Stimulated activated memory B cell treated with anti-CD40 and anti-IgM and Interleukin-4, amounts not matched to agents 10 μg/mL and 1 μg/mL and 100 μg/mL, for 72 hours (primary cell): ENCODE results near the gene PABPC1L.

ENCODE experiments used
- ATAC-seq: fragments of 150-1000 bp; cut with Tn5 transposase; 2 replicates; pipeline ENCODE4 v1.10.0; 2021
- H3K27ac Mint-ChIP-seq: one replicate; pipeline ENCODE4 v1.8.0; 2022; ENCODE audit warnings: mild to moderate bottlenecking, mixed read lengths
- H3K27me3 Mint-ChIP-seq: one replicate; pipeline ENCODE4 v1.8.0; 2022; ENCODE audit warnings: mixed read lengths
- H3K36me3 Mint-ChIP-seq: one replicate; pipeline ENCODE4 v1.8.0; 2022; ENCODE audit warnings: mixed read lengths
- H3K4me1 Mint-ChIP-seq: one replicate; pipeline ENCODE4 v1.8.0; 2022; ENCODE audit warnings: mixed read lengths
- H3K4me3 Mint-ChIP-seq: one replicate; pipeline ENCODE4 v1.8.0; 2022; ENCODE audit warnings: mild to moderate bottlenecking, moderate library complexity, mixed read lengths
- H3K9me3 Mint-ChIP-seq: one replicate; pipeline ENCODE4 v1.8.0; 2022; ENCODE audit warnings: mixed read lengths

Gene PABPC1L

GRCh38 chr20:44946271-44946852, 36.5 kb downstream of the PABPC1L start:
- no peak overlapping the region for H3K4me3 Mint-ChIP-seq
- no peaks in the 10 kb centered on the region for H3K9me3 Mint-ChIP-seq
- H3K36me3 Mint-ChIP-seq, result peaks cover 74% of the 10 kb centered on the region
- H3K27ac Mint-ChIP-seq, result no peak overlapping the region
- H3K4me1 Mint-ChIP-seq, result no peaks in the 10 kb centered on the region
- no peaks in the 10 kb centered on the region for H3K27me3 Mint-ChIP-seq
- no peak for ATAC-seq

- peaks cover 9% of the 10 kb centered on the region for H3K4me1 Mint-ChIP-seq
- H3K27me3 Mint-ChIP-seq, result no peaks in the 10 kb centered on the region
- H3K27ac Mint-ChIP-seq, result no peak overlapping the region
- peaks cover 74% of the 10 kb centered on the region for H3K36me3 Mint-ChIP-seq
- H3K4me3 Mint-ChIP-seq, result no peak overlapping the region
- H3K9me3 Mint-ChIP-seq, result no peaks in the 10 kb centered on the region
- ATAC-seq, result no peak
Observed at GRCh38 chr20:44948107-44948506, 38.2 kb downstream of the PABPC1L start.

- Mint-ChIP-seq H3K36me3 (peaks cover 76% of the 10 kb centered on the region), H3K9me3 (no peaks in the 10 kb centered on the region), H3K4me1 (peaks cover 13% of the 10 kb centered on the region), H3K27me3 (no peaks in the 10 kb centered on the region), H3K4me3 (no peak overlapping the region), H3K27ac (no peak overlapping the region)
- ATAC-seq, result no peak
Observed at GRCh38 chr20:44948513-44948912, 38.7 kb downstream of the PABPC1L start.

- ATAC-seq, result no peak
- H3K9me3 Mint-ChIP-seq, result no peaks in the 10 kb centered on the region
- peaks cover 77% of the 10 kb centered on the region for H3K36me3 Mint-ChIP-seq
- no peak overlapping the region for H3K4me3 Mint-ChIP-seq
- peaks cover 29% of the 10 kb centered on the region for H3K4me1 Mint-ChIP-seq
- H3K27ac Mint-ChIP-seq, result no peak overlapping the region
- no peaks in the 10 kb centered on the region for H3K27me3 Mint-ChIP-seq
Observed at GRCh38 chr20:44950368-44950767, 40.5 kb downstream of the PABPC1L start.

- Mint-ChIP-seq H3K9me3 (no peaks in the 10 kb centered on the region), H3K36me3 (peaks cover 74% of the 10 kb centered on the region), H3K4me3 (no peak overlapping the region), H3K27me3 (no peaks in the 10 kb centered on the region), H3K4me1 (peaks cover 47% of the 10 kb centered on the region), H3K27ac (peak overlapping the region; percentile 64)
- ATAC-seq, result no peak
Observed at GRCh38 chr20:44952731-44953130, 42.9 kb downstream of the PABPC1L start.

GRCh38 chr20:44954211-44954610, 44.4 kb downstream of the PABPC1L start:
- no peak overlapping the region for H3K4me3 Mint-ChIP-seq
- peaks cover 61% of the 10 kb centered on the region for H3K4me1 Mint-ChIP-seq
- ATAC-seq, result no peak
- no peaks in the 10 kb centered on the region for H3K27me3 Mint-ChIP-seq
- no peaks in the 10 kb centered on the region for H3K9me3 Mint-ChIP-seq
- peak overlapping the region; percentile 64 for H3K27ac Mint-ChIP-seq
- H3K36me3 Mint-ChIP-seq, result peaks cover 79% of the 10 kb centered on the region

GRCh38 chr20:44955270-44955669, 45.4 kb downstream of the PABPC1L start:
- peaks cover 68% of the 10 kb centered on the region for H3K36me3 Mint-ChIP-seq
- no peak for ATAC-seq
- H3K4me1 Mint-ChIP-seq, result peaks cover 69% of the 10 kb centered on the region

GRCh38 chr20:44956410-44956809, 46.5 kb downstream of the PABPC1L start:
- no peak for ATAC-seq
- no peaks in the 10 kb centered on the region for H3K27me3 Mint-ChIP-seq
- no peak overlapping the region for H3K4me3 Mint-ChIP-seq
- H3K36me3 Mint-ChIP-seq, result peaks cover 58% of the 10 kb centered on the region
- peak overlapping the region; percentile 64 for H3K27ac Mint-ChIP-seq
- no peaks in the 10 kb centered on the region for H3K9me3 Mint-ChIP-seq
- peaks cover 81% of the 10 kb centered on the region for H3K4me1 Mint-ChIP-seq

More at GRCh38 chr20:44955270-44955669, 45.4 kb downstream of the PABPC1L start:
- H3K27ac Mint-ChIP-seq, result peak overlapping the region; percentile 64
- H3K9me3 Mint-ChIP-seq, result no peaks in the 10 kb centered on the region
- H3K27me3 Mint-ChIP-seq, result no peaks in the 10 kb centered on the region
- H3K4me3 Mint-ChIP-seq, result no peak overlapping the region

- H3K27ac Mint-ChIP-seq, result peak overlapping the region; percentile 89
- peaks cover 77% of the 10 kb centered on the region for H3K4me1 Mint-ChIP-seq
- H3K27me3 Mint-ChIP-seq, result no peaks in the 10 kb centered on the region
- no peaks in the 10 kb centered on the region for H3K9me3 Mint-ChIP-seq
- H3K36me3 Mint-ChIP-seq, result peaks cover 39% of the 10 kb centered on the region
- peak overlapping the region; percentile 84 for H3K4me3 Mint-ChIP-seq
- ATAC-seq, result no peak
Observed at GRCh38 chr20:44958276-44958675, 48.4 kb downstream of the PABPC1L start.

- H3K4me1 Mint-ChIP-seq, result peaks cover 77% of the 10 kb centered on the region
- no peaks in the 10 kb centered on the region for H3K9me3 Mint-ChIP-seq
- H3K36me3 Mint-ChIP-seq, result peaks cover 30% of the 10 kb centered on the region
- H3K4me3 Mint-ChIP-seq, result peak overlapping the region; percentile 84
- ATAC-seq, result no peak
- no peaks in the 10 kb centered on the region for H3K27me3 Mint-ChIP-seq
- H3K27ac Mint-ChIP-seq, result peak overlapping the region; percentile 89
Observed at GRCh38 chr20:44959082-44959637, 49.3 kb downstream of the PABPC1L start.

GRCh38 chr20:44959638-44960102, 49.8 kb downstream of the PABPC1L start:
- Mint-ChIP-seq H3K4me1 (peaks cover 74% of the 10 kb centered on the region), H3K27ac (peak overlapping the region; percentile 89), H3K4me3 (peak overlapping the region; percentile 84), H3K27me3 (no peaks in the 10 kb centered on the region), H3K36me3 (peaks cover 27% of the 10 kb centered on the region), H3K9me3 (no peaks in the 10 kb centered on the region)
- peak; percentile 71 for ATAC-seq

GRCh38 chr20:44960103-44960852, 50.4 kb downstream of the PABPC1L start, which contains the start of gene TOMM34:
Gene TOMM34, minus strand, starts transcription at chr20:44960397. Its CDS starts 64 bp downstream, at chr20:44960333.
- peaks cover 70% of the 10 kb centered on the region for H3K4me1 Mint-ChIP-seq
- H3K27ac Mint-ChIP-seq, result peak within 1 kb of the TSS; percentile 89
- H3K4me3 Mint-ChIP-seq, result peak within 1 kb of the TSS; percentile 84
- no peaks in the 10 kb centered on the region for H3K27me3 Mint-ChIP-seq
- peak; percentile 98 for ATAC-seq
- H3K36me3 Mint-ChIP-seq, result peaks cover 21% of the 10 kb centered on the region
- no peaks in the 10 kb centered on the region for H3K9me3 Mint-ChIP-seq

- peaks cover 67% of the 10 kb centered on the region for H3K4me1 Mint-ChIP-seq
- no peak overlapping the region for H3K4me3 Mint-ChIP-seq
- H3K36me3 Mint-ChIP-seq, result peaks cover 15% of the 10 kb centered on the region
- no peak for ATAC-seq
- H3K27me3 Mint-ChIP-seq, result no peaks in the 10 kb centered on the region
- peak overlapping the region; percentile 89 for H3K27ac Mint-ChIP-seq
- H3K9me3 Mint-ChIP-seq, result no peaks in the 10 kb centered on the region
Observed at GRCh38 chr20:44961011-44961869, 51.4 kb downstream of the PABPC1L start.

GRCh38 chr20:44961870-44962267, 52.0 kb downstream of the PABPC1L start:
- no peak for ATAC-seq
- Mint-ChIP-seq H3K27me3 (no peaks in the 10 kb centered on the region), H3K4me3 (no peak overlapping the region), H3K4me1 (peaks cover 61% of the 10 kb centered on the region), H3K27ac (no peak overlapping the region), H3K36me3 (peaks cover 19% of the 10 kb centered on the region), H3K9me3 (no peaks in the 10 kb centered on the region)

GRCh38 chr20:44962483-44962882, 52.6 kb downstream of the PABPC1L start:
- ATAC-seq, result no peak
- Mint-ChIP-seq H3K9me3 (no peaks in the 10 kb centered on the region), H3K36me3 (peaks cover 25% of the 10 kb centered on the region), H3K27ac (no peak overlapping the region), H3K27me3 (no peaks in the 10 kb centered on the region), H3K4me1 (peaks cover 60% of the 10 kb centered on the region), H3K4me3 (no peak overlapping the region)
